Lung microvascular endothelial cell (primary cell): ENCODE data around the gene ZNHIT6. TPM values are rescaled to one million over a fixed set of nuclear protein-coding genes. Genes with fewer than 3 reads are reported as not detected.
A peak's percentile ranks its signal among the peaks of the same experiment; 100 is the strongest.
"Not testable (repeated sequence)": the region's sequence is repeated elsewhere in the genome, so short reads cannot be mapped to it uniquely, and the experiment has no call there.

Experiments used
- DNase-seq, 2 donors: peaks; one replicate each; pipeline versions ENCODE4 v3.0.0 to v3.0.0-alpha.2; 2010; ENCODE audit warnings: low read depth in 2 of 2
- total RNA-seq: library from RNA; depleted of rRNA; stranded (reverse); fragments of >200 nt; gene quantifications from 2 replicates; pipeline ENCODE4 v1.2.1, GENCODE V29; 2014

ZNHIT6 gene, protein sequence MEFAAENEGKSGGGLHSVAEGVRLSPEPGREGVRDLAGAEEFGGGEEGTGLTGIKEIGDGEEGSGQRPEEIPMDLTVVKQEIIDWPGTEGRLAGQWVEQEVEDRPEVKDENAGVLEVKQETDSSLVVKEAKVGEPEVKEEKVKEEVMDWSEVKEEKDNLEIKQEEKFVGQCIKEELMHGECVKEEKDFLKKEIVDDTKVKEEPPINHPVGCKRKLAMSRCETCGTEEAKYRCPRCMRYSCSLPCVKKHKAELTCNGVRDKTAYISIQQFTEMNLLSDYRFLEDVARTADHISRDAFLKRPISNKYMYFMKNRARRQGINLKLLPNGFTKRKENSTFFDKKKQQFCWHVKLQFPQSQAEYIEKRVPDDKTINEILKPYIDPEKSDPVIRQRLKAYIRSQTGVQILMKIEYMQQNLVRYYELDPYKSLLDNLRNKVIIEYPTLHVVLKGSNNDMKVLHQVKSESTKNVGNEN
- 6.8 and 11.1 TPM in 2 replicates for total RNA-seq

DNA sequence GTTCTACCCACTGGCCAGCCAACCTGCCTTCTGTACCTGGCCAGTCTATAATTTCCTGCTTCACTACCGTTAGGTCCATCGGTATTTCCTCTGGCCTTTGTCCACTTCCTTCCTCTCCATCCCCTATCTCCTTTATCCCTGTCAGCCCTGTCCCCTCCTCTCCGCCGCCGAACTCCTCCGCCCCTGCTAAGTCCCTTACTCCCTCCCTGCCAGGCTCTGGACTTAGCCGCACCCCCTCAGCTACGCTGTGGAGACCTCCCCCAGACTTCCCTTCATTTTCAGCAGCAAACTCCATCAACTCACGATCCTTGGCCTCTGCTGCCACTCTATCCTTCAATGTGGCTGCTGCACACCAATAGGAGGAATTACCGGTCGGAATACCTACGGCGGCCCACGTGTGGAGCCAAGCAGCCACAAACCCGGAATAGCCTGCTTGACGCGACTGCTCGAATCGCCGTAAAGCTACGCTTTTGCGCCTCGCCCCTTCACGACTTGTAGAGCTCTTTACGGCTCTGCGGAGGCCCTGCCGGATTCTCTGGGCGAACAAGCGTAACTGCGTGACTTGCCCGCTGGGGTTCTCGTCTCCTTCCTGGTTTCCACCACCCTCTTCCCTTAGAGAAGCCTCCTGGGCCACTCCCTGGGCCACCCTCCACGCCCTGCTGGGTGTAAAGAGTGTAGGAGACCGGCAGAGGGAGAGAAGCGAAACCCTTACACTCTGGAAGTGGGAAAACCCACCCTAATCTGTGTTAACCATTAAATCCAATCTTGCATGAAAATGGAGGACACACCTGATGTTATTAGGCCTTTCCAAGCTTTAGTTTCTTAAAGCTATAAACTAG is at the start of gene ZNHIT6:
TSS of gene ZNHIT6 (minus strand) at position 444 of the 839 bp plus-strand sequence. CDS start at position 295, 149 bp downstream.
- DNase-seq: peak; percentile 96 to 97

DNA sequence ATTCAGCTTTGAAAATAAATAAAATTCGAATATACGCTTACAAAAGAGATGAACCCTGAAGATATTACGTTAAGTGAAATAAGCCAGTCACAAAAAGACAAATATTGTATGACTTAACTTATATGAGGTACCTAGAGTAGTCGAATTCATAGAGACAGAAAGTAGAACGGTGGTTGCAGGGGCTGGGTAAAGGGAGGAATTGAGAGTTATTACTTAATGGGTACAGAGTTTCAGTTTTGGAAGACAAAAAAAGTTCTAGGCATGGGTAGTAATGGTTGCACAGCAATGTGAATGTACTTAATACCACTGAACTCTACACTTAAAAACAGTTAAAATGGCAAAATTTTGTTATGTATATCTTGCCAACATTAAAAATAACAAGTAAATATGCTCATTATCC is 48.6 kb upstream of the ZNHIT6 start:
- no peak for DNase-seq

DNA sequence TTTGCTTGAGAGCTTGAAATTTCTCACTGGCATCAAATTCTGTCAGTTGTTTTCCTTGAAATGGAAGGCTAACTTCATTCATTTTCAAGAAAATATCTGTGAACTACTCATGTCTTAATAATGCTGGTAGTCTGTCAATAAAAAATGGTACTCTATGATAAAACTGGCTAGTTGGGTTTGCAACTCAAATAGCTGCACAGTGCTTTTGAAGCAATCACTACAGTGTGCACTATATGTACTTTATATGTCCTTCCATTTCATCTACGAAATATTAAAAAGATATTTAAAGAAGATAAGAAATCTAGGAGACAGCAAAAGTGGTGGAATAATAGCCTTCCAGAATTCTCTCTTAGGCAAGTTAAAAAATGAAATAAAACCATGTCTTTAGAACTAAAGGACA is 39.9 kb upstream of the ZNHIT6 start:
- DNase-seq: no peak

DNA sequence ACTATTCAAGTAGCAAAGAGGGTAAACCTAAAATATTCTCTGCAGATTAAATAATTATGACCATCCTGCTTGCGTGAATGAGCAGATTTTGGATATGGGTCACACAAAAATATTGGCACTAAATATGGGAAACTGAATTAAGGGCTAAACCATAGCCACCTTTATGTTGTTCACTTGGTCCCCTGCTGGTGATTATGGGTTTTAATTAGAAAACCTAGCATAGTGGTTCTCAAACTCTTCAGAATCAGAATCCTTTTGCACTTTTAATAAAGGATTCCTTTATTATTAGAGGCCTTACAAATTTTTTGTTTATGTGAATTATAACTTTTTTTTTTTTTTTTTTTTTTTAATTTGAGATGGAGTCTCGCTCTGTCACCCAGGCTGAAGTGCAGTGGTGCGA is 38.5 kb upstream of the ZNHIT6 start:
- no peak for DNase-seq

DNA sequence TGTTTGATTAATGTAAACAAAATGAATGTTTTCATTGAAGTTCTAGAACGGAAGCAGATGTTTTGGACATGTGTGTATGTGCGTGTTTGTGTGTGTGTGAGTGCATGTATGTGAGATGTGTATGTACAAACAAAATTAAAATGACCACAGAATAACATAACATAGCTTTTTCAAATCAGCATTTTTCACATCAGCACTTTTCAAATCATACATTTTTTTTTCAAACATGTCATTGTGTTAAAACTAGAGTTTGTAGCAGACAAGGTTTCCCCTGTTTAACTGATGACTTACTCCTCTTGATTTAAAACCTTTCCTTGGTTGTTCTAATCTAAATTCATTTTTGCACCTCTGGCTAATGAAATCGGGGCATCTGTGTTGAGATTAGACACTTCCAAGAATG is 35.6 kb upstream of the ZNHIT6 start:
- DNase-seq: no peak

DNA sequence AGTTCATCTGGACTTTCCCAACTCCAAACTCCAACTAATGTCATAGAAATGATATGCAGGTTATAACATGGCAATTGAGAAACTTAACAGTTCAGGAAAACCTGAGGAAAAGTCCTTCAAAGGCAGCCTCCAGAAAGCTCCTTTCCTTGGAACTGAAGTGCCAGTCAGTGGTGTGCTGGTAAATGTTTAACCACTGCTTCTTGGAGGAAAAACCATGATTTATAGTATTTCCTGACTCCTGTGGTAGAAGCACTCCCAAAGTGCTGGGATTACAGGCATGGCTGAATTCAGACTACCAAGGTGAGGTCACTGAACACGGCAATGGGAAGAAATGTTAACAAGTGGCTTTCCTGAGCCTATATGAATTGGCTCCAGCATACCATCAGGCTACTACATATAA is 26.7 kb upstream of the ZNHIT6 start:
- no peak for DNase-seq

DNA sequence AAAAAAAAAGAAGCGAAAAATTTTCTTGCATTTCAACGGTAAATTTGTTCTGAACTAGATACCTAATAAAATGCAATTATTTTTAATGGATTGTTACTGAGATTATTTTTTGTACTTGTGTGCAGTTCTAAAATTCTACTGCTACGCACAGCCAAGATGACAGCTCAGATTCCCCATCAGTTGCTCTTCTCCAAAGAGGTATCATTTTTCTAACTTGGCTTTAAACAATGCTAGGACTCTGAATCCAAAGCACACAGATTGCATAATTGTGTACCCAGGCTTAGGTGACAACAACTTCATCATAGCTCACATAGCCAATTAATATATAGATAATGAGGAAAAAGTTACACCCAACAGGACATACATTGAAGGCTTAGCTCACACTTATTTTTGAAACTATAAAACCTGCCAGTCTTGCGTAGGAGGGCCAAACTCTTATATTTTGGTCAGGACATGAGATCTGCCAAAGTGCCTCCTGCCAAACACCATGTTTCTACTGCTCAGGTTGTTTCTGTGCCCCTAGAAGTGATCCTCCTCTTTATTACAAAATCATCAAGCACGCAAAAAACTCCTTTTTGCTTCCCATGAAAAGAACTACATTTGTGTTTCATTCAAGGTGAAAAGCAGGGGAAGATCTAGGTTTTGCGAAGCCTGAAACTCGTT is 10.6 kb upstream of the ZNHIT6 start:
- no peak for DNase-seq

DNA sequence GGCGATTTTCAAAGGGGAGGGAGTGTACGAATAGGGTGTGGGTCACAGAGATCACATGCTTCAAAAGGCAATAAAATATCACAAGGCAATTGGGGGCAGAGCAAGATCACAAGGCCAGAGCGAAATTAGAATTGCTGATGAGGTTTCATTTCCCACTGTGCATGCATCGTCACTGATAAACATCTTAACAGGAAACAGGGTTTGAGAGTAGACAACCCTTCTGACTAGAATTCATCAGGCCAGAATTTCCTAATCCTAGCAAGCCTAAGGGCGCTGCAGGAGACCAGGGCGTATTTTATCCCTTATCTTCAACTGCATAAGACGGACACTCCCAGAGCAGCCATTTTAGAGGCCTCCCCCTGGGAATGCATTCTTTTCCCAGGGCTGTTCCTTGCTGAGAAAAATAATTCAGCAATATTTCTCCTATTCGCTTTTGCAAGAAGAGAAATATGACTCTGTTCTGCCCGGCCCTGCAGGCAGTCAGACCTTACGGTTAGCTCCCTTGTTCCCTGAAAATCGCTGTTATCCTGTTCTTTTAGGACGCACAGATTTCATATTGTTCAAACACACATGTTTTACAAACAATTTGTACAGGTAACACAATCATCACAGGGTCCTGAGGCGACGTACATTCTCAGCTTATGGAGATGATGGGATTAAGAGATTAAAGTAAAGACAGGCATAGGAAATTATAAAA is 6.3 kb upstream of the ZNHIT6 start:
- not testable (repeated sequence) for DNase-seq

DNA sequence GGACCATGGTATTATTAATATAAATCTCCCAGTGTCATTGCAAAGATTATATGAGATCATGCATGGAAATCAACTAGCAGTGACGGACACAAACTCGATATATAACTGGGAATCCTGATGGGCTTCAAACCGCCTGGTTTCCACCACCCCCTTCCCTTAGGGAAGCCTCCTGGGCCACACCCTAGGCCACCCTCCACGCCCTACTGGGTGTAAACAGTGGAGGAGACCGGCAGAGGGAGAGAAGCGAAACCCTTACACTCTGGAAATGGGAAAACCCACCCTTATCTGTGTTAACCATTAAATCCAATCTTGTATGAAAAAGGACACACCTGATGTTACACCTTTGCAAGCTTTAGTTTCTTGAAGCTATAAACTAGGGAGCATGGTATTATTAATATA is 595 bp upstream of the ZNHIT6 start:
- no peak for DNase-seq

DNA sequence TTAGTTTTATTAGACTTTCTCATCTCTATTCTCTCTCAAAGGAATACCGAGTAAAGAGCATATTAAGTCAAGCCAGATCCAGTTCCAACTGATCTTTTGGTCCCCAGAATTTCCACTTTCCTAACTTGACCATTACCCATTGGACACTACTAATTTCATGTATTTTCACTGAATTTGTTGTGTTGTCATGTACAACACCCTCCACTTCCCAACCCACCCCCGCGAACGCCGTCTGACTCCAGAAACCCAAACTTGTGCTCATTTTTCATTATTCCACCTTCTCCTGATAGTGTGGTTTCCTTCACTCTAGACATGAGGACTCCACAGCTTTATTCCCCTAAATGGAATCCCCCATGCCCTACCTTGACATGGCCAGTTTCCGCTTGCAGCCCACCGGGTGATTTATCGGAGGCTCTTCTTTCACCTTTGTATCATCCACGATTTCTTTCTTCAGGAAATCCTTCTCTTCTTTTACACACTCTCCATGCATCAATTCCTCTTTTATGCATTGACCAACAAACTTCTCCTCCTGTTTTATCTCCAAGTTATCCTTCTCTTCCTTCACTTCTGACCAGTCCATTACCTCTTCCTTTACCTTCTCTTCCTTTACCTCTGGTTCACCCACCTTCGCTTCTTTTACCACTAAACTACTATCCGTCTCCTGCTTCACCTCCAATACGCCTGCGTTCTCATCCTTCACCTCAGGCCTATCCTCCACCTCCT is 805 bp downstream of the ZNHIT6 start:
- peak; percentile 4 to 8 for DNase-seq

DNA sequence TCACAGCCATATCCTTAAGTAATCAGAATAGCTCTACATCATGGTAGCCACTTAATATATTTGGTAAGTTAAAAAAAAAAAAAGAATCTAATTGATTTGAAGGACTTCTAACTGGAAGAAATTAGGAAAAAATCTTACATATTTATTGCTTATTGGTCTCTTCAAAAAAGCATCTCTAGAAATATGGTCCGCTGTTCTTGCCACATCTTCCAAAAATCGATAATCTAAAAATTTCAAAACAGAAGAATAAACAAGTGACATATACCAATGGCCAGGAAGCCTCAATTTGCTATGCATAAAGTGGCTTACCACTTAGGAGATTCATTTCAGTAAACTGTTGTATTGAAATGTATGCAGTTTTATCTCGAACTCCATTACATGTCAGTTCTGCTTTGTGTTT is 2.3 kb downstream of the ZNHIT6 start:
- no peak for DNase-seq

DNA sequence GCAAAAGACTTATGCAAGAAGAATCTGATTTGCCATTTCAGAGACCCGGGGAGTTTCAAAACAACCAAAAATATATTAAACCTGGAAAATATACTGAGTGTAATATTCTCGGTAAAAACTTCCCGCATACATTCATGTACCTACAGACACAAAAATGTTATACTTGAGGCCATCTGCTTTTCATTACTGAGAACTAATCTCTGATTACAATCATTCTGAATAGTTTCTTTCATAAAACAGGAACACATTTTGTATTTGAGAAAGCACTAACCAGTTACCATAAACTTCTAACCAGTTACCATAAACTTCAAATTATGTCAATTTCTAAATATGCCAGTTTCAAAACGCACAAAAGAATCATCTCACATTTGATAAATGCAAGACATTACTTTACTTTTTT is 7.8 kb downstream of the ZNHIT6 start:
- no peak for DNase-seq

DNA sequence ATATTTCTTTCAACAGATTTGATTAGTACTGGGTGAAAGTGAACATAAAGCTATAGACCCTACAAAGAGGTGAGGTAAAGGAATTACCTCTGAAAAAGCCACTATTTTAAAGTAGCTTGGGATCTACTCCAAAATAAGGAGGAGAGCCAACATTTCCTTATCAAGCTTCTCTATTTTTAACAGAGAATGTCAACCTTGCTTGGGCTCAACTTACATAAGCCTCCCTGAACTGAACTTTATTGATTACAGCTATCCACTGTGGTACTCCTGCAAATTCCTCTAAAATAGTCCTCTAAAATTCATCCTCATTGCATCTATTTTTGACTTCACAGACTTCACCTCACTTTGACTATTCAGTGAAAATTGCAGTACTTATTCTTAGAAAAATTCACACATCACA is 10.3 kb downstream of the ZNHIT6 start:
- DNase-seq: no peak

DNA sequence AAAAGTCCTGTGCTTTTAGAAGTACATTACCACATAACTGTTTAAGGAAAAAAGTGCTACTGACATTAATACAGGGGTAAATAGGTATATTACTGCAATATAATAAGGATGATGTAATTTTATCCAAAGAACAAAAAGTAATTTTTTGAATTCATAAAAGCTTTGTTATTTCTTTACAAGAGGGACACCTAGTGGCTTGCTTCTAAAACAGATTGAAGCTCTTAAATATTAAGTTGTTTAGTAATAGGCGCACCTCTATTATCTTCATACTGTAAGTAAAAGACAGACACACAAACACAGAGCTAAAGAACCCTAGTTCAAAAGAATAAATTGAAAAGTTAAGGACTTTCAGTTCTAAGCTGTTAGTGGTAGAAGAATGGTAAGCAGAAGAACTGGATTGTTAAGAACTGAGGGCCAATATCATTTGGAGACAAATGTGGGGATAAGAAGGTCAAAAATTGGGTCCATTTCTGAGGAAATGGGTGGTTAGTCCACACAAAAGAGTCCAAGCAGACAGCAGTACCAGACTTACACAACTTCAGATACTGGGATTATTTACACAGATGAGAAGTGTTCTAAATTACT is 15.4 kb downstream of the ZNHIT6 start:
- peak; percentile 75 to 76 for DNase-seq

DNA sequence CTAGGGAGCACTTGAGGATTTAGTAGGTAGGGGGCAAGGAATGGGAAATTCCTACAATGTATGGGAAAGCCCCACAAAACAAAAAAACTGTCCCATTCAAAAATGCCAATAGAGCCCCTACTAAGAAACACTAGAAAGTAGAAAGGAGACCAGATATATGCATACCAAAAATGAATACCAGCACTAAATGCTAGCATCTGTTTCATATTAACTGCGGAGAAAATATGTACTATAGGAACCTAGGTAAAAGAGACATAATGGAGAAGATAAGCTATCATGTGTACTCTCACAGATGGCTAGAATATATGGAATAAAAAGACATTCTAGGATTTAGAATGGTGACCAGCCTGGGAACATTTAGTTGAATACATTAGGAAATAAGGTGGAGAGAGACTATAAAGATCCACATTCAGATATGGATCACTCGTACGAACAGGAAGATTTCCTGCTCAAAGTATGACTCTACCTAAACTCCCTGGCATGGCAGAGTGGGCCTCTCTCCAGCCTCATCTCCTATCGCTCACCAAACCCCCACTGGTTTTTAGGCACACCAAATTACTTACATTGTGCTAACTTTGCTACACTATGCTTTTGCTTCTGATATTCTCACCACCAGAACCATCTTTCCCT is 18.3 kb downstream of the ZNHIT6 start:
- no peak for DNase-seq

DNA sequence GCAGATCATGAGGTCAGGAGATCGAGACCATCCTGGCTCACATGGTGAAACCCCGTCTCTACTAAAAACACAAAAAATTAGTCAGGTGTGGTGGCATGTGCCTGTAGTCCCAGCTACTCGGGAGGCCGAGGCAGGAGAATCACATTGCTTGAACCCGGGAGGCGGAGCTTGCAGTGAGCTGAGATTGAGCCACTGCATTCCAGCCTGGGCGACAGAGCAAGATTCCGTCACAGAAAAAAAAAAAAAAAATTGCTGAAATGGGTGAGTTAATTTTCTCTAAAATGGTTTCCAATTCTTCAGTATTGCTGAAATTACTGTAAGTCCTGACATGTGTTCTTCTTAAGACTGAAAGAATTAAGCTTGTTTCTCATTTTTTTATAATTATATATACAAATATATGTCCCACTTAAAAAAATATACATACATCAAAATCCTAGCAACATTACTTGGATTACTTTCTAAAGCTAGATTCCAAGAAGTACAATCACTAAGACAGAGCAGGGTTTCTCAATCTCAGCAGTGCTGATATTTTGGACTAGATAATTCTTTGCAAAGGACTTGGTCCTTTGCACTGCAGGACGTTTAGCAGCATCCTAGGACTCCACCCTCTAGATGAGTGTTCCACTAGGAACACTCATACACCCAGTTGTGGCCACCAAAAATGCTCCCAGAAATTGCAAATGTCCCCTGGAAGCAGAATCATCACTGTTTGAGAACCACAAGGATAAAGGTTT is 24.8 kb downstream of the ZNHIT6 start:
- no peak for DNase-seq

DNA sequence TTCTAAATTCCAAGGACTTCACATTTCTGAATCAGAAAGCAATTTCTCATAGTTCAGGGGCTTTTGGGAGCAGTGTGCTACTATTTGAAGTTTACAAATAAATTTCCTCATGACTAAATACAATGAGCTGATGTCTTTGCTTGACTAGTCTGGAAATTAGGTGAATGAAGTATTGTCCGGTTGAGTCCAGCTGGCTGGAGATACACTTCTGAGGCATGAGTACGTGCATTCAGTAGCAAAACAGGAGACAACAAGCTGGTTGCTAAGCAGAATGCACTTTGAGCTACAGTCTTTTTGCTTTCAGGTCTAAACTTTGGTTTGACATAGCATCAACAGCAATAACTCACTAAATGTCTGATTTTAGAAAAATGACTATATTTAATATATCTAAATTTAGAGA is 27.1 kb downstream of the ZNHIT6 start:
- peak; percentile 48 to 91 for DNase-seq

DNA sequence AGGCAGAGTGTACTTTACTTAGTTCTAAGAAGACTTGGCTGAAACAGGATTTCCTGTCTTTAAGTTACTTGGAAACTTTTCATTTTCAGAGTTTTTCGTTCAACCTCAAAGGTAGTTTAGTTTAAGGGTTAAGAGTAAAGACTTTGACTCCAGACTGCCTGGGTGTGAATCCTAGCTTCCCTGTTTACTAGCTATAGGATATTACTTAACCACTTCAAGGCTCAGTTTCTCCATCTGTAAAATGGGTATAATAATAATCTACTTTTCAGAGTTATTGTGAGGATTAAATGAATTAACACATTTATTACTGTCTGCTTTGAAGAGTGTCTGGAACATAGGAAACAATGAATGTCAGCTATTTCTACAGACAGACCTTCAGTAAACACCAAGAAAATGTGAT is 30.0 kb downstream of the ZNHIT6 start:
- DNase-seq: peak in 1 of 2 donors; percentile 20

DNA sequence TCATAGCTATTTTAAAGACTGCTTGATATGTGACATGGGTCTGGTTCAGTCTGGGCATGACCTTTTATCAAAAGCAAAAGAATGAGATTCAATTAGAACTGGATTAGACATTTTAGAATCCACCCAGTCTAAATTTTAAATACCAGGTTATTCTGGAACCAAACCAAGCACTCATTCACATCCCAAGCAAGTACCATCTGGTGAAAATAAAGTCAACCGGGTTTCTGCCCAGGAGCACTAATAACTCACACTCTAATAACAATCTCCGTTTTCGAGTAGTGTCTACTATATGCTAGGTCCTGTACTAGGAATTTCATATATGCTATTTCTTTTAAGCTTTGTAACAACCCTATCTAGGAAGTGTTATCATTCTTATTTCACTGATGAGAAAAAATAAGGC is 30.6 kb downstream of the ZNHIT6 start:
- DNase-seq: no peak
